Smooth muscle cell (in vitro differentiated cells): ENCODE results near the gene ITM2C. TPM values are rescaled to one million over a fixed set of nuclear protein-coding genes. Genes with fewer than 3 reads are reported as not detected.
A peak's percentile ranks its signal among the peaks of the same experiment; 100 is the strongest.

ENCODE experiments used
- DNase-seq: peaks from one replicate; lab custom pipeline; 2025; ENCODE audit not compliant: unreplicated experiment; lab: John Stamatoyannopoulos, UW
- H2AFZ ChIP-seq: fragments of 200-600 bp; sonication (generic); 2 replicates; pipeline ENCODE4 v1.6.0; 2016; ENCODE audit warnings: antibody characterized with exemption, low read depth, mild to moderate bottlenecking
- H3F3A ChIP-seq: fragments of 200-600 bp; sonication (generic); 2 replicates; pipeline ENCODE4 v1.6.0; 2017; ENCODE audit warnings: antibody characterized with exemption, low read depth
- H3K27ac ChIP-seq: fragments of 200-600 bp; sonication (generic); 2 replicates; pipeline ENCODE4 v1.5.1; 2016; ENCODE audit warnings: low read depth, mild to moderate bottlenecking
- H3K27me3 ChIP-seq: fragments of 200-600 bp; sonication (generic); 2 replicates; pipeline ENCODE4 v1.6.1; 2016; ENCODE audit warnings: low read depth, mild to moderate bottlenecking
- H3K36me3 ChIP-seq: fragments of 200-600 bp; sonication (generic); 2 replicates; pipeline ENCODE4 v1.5.1; 2016; ENCODE audit warnings: low read depth
- H3K4me1 ChIP-seq: fragments of 200-600 bp; sonication (generic); 2 replicates; pipeline ENCODE4 v1.5.1; 2016; ENCODE audit warnings: low read depth
- H3K4me2 ChIP-seq: fragments of 200-600 bp; sonication (generic); 2 replicates; pipeline ENCODE4 v1.6.0; 2016; ENCODE audit warnings: mild to moderate bottlenecking
- H3K4me3 ChIP-seq: fragments of 200-600 bp; sonication (generic); 2 replicates; pipeline ENCODE4 v1.5.1; 2016; ENCODE audit warnings: mild to moderate bottlenecking
- H3K79me2 ChIP-seq: fragments of 200-600 bp; sonication (generic); 2 replicates; pipeline ENCODE4 v1.6.0; 2016; ENCODE audit warnings: low read depth, mild to moderate bottlenecking
- H3K9ac ChIP-seq: fragments of 200-600 bp; sonication (generic); 2 replicates; pipeline ENCODE4 v1.6.0; 2016; ENCODE audit warnings: low read depth
- H3K9me3 ChIP-seq: fragments of 200-600 bp; sonication (generic); replicated peaks from 2 replicates; pipeline ENCODE4 v1.5.1; 2016; ENCODE audit warnings: low read depth
- H4K20me1 ChIP-seq: fragments of 200-600 bp; sonication (generic); 2 replicates; pipeline ENCODE4 v1.6.0; 2016; ENCODE audit warnings: low read depth
- WGBS: methylation state at CpG from one replicate; pipeline ENCODE4 v1.1.7; 2016; ENCODE audit warnings: low lambda C conversion rate; 5-methylcytosine and 5-hydroxymethylcytosine counted together
- polyA plus RNA-seq: library from polyadenylated mRNA; unstranded; fragments of >200 nt; fragmentation: Nextera tagmentation; extraction: Ambion mirVana; gene quantifications from 2 replicates; pipeline ENCODE4 v1.2.1, GENCODE V29; 2016
- total RNA-seq: library from RNA; depleted of rRNA; stranded (reverse); fragments of >200 nt; gene quantifications from 2 replicates; pipeline ENCODE4 v1.2.3, GENCODE V29; 2014
- TF ChIP-seq, protein P1 (sequence below): fragments of 200-600 bp; sonication (generic); IDR thresholded peaks from 2 replicates; pipeline ENCODE4 v1.5.1; 2017; ENCODE audit warnings: borderline replicate concordance, mild to moderate bottlenecking, antibody characterized with exemption; ENCODE audit not compliant: insufficient read depth, poor library complexity, severe bottlenecking

Gene ITM2C
- total and polyA plus RNA-seq, 2 experiments from 2014 or later, result 344 to 600 TPM

DNA sequence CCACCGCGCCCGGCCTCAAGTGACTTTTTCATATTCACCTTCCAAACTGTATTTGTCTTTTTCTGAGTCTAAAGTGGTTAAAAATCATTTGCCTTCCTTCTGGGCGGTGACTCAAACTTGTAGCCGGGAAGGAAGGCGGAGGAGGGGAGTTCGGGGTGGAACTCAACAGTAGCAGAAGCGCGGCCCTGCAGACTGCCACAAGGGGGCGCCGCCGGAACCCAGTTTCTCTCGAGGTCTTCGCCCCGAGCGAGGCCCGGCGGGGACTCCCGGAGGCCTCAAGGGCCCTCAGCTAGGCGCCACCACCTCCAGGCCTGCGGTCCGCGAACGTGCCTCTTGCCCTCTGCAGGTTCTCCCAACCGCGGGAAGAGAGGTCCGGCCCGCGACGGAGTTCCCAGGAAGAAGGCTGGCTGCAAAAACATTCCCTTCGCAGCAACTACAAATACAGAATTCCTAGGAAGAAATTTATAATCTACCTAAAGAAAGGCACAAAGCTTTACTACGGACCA, 16.8 kb upstream of the ITM2C start:
- Histone ChIP-seq H3K4me1 (no peaks in the 10 kb centered on the region), H3K79me2 (no peaks in the 10 kb centered on the region), H3F3A (no peaks in the 10 kb centered on the region), H3K36me3 (no peaks in the 10 kb centered on the region), H3K4me3 (peak overlapping the region; percentile 31), H2AFZ (peak overlapping the region; percentile 80), H3K4me2 (peak overlapping the region; percentile 82), H3K27me3 (peaks cover 6% of the 10 kb centered on the region), H4K20me1 (no peaks in the 10 kb centered on the region), H3K9me3 (no peaks in the 10 kb centered on the region), H3K27ac (no peak overlapping the region), H3K9ac (no peak overlapping the region)
- WGBS, result 7% methylated on average over 32 of the region's 32 CpGs
- DNase-seq, result peak; percentile 75
- TF ChIP-seq, protein P1, sequence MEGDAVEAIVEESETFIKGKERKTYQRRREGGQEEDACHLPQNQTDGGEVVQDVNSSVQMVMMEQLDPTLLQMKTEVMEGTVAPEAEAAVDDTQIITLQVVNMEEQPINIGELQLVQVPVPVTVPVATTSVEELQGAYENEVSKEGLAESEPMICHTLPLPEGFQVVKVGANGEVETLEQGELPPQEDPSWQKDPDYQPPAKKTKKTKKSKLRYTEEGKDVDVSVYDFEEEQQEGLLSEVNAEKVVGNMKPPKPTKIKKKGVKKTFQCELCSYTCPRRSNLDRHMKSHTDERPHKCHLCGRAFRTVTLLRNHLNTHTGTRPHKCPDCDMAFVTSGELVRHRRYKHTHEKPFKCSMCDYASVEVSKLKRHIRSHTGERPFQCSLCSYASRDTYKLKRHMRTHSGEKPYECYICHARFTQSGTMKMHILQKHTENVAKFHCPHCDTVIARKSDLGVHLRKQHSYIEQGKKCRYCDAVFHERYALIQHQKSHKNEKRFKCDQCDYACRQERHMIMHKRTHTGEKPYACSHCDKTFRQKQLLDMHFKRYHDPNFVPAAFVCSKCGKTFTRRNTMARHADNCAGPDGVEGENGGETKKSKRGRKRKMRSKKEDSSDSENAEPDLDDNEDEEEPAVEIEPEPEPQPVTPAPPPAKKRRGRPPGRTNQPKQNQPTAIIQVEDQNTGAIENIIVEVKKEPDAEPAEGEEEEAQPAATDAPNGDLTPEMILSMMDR, result peak; percentile 97

DNA sequence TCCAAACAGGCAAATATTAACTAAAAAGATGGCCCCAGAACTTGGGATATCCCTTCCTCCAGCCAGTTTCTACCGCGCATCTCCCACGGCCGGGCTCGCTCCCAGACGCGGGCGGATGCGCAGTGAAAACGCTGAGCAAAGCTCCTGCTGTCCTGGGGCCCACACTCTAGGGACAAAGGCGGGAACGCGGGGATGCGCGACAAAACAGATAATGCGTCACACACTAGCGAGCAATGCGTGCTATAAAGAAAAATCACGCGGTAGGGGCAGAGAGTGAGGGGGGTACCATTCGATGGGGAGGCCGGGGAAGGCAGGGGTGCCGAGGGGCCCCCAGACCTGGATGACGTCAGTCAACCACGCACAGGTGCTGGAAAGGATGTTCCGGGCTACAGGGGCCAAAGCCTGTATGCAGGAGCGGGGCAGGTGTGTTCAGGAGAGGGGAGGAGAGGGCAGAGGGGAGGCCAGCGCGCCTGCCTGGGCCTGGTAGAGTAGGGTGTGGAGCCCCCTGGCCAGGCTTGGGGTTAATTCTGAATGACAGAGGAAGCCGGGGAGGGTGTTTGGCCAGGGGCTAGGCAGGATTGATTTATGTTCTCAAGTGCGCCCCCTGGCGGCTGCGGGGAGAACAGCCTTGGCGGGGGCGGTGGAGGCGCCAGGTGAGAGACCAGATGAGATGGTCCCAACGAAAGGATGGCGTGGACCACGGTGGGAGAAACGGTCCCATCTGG, 14.9 kb upstream of the ITM2C start:
- Histone ChIP-seq H3K9me3 (no peaks in the 10 kb centered on the region), H3F3A (no peaks in the 10 kb centered on the region), H3K4me1 (no peaks in the 10 kb centered on the region), H3K79me2 (no peaks in the 10 kb centered on the region), H2AFZ (no peak overlapping the region), H3K27me3 (peaks cover 10% of the 10 kb centered on the region), H3K4me3 (no peak overlapping the region), H3K36me3 (no peaks in the 10 kb centered on the region), H3K9ac (no peak overlapping the region), H3K27ac (no peak overlapping the region), H4K20me1 (no peaks in the 10 kb centered on the region), H3K4me2 (no peak overlapping the region)
- no peak for DNase-seq
- TF ChIP-seq, protein P1, result peak; percentile 98
- 68% methylated on average over 40 of the region's 40 CpGs for WGBS

DNA sequence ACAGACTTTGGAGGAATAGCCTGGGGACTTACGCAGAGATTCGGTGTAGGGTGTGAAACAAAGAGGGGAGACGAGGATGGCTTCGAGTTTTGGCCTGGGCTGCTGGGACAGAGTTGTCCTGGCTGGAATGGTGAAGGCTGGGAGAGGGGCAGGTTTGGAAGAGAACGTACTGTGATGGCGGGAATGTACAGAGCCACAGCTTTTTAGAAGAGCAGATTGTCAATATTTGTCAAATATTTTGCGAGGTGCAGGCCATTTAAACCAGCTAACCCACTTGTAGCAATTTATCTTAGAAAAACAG, 14.4 kb upstream of the ITM2C start:
- Histone ChIP-seq H3K27ac (no peak overlapping the region), H3K4me3 (no peak overlapping the region), H3K9ac (no peak overlapping the region), H3K27me3 (peaks cover 10% of the 10 kb centered on the region), H3F3A (no peaks in the 10 kb centered on the region), H3K4me1 (no peaks in the 10 kb centered on the region), H3K36me3 (no peaks in the 10 kb centered on the region), H3K4me2 (no peak overlapping the region), H3K9me3 (no peaks in the 10 kb centered on the region), H2AFZ (no peak overlapping the region), H4K20me1 (no peaks in the 10 kb centered on the region), H3K79me2 (no peaks in the 10 kb centered on the region)
- TF ChIP-seq, protein P1, result no peak
- WGBS, result 58% methylated on average over 7 of the region's 7 CpGs
- DNase-seq, result no peak

DNA sequence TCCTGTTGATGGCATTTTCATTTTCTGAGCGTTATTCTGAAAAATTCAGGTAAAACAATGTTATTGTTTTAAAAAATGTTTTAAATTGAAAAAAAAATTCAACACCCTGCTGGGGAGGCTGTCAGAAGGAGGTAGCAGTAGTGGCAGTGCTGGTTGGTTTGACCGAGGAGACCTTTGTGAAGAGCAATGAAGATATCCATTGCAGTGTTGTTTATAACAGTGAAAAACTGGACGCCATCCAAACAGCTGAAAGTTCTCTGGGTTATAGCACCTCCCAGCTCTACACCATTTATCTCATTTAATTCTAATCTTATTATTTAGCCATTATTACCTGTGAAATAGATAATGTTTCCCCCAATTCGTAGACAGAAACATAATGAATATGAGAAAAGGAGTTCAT, 12.6 kb upstream of the ITM2C start:
- peaks cover 10% of the 10 kb centered on the region for H3K27me3 ChIP-seq
- no peaks in the 10 kb centered on the region for H3K9me3 ChIP-seq
- H3K4me3 ChIP-seq, result no peak overlapping the region
- no peak overlapping the region for H3K4me2 ChIP-seq
- no peaks in the 10 kb centered on the region for H3F3A ChIP-seq
- H2AFZ ChIP-seq, result no peak overlapping the region
- no peaks in the 10 kb centered on the region for H3K4me1 ChIP-seq
- 96% methylated on average over 4 of the region's 4 CpGs for WGBS
- no peak overlapping the region for H3K27ac ChIP-seq
- no peaks in the 10 kb centered on the region for H4K20me1 ChIP-seq
- TF ChIP-seq, protein P1, result no peak
- H3K9ac ChIP-seq, result no peak overlapping the region
- no peak for DNase-seq
- H3K79me2 ChIP-seq, result no peaks in the 10 kb centered on the region
- no peaks in the 10 kb centered on the region for H3K36me3 ChIP-seq
